HG03565 (cell line): ENCODE data around the gene MYL6B.
A peak's percentile ranks its signal among the peaks of the same experiment; 100 is the strongest.
"Not testable (repeated sequence)": the region's sequence is repeated elsewhere in the genome, so short reads cannot be mapped to it uniquely, and the experiment has no call there.

Experiments
- ATAC-seq: cut with Tn5 transposase; IDR thresholded peaks from one replicate; pipeline ENCODE4 v1.9.1; 2021; ENCODE audit warnings: mild to moderate bottlenecking, moderate library complexity; ENCODE audit not compliant: unreplicated experiment

Gene MYL6B

GRCh38 chr12:56152132-56152755 lies at the start of gene MYL6B:
MYL6B (plus strand) TSS chr12:56152587; CDS start chr12:56153919, 1,332 bp downstream.
- ATAC-seq, result peak; percentile 90

DNA sequence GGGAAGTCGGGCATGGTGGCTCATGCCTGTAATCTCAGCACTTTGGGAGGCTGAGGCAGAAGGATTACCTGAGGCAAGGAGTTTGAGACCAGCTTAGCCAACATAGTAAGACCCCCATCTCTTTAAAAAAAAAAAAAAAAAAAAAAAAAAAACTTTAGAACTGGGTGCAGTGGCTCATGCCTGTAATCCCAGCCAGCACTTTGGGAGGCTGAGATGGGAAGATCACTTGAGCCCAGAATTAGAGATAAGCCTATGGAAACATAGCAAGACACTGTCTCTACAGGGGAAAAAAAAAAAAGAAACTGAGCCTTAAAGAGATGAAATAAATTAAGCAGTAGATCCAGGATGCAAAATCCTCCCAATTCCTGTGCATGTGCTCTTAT lies 49.7 kb upstream of the MYL6B start:
- no peak for ATAC-seq

GRCh38 chr12:56103066-56103711 lies 49.2 kb upstream of the MYL6B start:
- no peak for ATAC-seq

GRCh38 chr12:56103823-56104108 lies 48.6 kb upstream of the MYL6B start:
- ATAC-seq, result peak; percentile 6

GRCh38 chr12:56104109-56104814 lies 48.1 kb upstream of the MYL6B start, which contains the start of gene PA2G4:
PA2G4 (plus strand) TSS chr12:56104559; CDS start chr12:56104738, 179 bp downstream.
- peak; percentile 92 for ATAC-seq

DNA sequence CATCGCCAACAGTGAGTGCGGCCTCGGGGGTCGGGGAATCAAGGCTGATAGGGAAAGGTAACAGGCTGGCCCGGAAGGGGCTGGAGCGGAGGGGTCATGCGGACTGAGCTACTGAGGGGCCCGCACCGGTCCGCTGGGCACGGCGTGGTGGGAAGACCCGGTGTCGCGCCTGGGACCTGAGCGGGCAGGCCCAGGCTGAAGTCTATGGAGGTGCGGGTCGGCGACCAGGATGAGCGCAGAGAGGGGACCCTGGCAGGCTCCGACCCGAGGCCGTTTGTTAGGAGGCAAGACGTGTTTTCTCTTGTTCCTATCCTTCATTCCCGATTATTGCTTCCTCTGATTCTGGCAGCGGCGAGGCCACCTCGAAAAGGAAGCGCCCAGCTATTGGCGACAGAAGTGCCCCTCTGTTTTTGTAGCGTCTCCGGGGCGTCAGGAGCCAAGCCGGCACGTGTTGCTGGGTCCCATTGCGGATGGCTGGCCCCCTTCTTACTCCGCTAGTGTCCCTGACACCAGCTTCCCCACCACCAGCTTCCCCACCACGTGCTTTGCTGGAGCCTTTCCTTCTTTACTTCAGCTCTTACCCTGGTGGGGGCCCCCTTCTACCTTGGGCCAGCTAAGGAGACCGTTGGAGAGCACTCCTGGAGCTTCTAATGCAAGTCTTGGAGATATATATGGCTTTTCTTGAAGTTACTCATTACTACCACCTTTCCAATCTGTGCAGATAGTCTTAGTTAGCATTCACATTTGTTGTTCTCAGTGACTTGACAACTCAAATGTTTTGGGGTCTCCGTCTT lies 47.4 kb upstream of the MYL6B start:
- ATAC-seq, result no peak

DNA sequence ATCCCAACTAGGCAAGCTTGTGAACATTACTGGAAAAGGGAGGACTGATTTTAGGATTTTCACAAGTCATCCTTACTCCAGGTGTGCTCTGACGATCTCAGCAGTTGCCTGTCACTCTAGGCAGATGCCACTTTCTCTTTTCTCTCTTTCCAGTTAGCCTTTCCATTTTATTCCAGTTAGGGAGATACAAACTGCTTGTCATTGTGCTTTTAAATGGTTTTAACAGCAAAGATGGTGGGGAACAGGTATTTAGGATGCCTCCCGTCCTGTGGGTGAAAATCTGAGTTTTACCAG lies 46.8 kb upstream of the MYL6B start:
- ATAC-seq, result no peak

DNA sequence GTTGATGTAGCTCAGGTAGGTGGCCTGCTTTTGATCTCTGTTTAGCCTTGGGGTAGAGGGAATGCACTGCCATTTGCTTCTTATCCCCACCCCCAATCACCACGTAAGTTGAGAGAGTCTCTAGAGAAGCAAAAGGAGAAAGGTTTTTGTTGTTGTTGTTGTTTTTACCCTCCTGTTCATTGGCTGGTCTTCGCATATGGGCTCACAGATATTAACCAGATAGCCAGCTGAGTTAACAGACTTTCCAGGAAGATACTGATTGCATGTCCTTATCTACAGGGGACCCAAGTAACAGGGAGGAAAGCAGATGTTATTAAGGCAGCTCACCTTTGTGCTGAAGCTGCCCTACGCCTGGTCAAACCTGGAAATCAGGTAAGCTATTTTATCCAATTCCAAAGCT lies 45.1 kb upstream of the MYL6B start:
- ATAC-seq, result no peak

- no peak for ATAC-seq
Observed at GRCh38 chr12:56110571-56110970, 41.8 kb upstream of the MYL6B start.

- ATAC-seq, result no peak
Observed at GRCh38 chr12:56114084-56114483, 38.3 kb upstream of the MYL6B start.

DNA sequence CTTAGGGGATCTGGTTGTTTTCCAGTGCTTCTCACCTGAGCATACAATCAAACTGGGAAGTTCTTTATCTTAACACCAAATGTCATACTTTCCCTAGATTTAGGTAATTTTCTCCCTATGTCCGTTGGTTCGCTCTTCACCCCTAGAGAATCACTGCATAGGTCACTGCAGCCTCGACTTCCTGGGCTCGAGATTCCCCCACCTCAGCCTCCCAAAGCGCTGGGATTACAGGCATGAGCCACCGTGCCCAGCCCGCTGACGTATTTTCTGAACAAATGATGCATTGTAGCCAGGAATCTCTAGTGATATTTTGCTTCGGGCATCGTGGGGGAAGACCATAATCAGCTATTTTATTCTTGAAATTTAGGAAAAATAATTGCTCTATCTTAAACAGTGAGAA lies 37.1 kb upstream of the MYL6B start:
- no peak for ATAC-seq

- peak; percentile 37 for ATAC-seq
Observed at GRCh38 chr12:56116267-56117081, 35.9 kb upstream of the MYL6B start, which contains the start of gene RPL41. RPL41 (plus strand) TSS chr12:56116633.

DNA sequence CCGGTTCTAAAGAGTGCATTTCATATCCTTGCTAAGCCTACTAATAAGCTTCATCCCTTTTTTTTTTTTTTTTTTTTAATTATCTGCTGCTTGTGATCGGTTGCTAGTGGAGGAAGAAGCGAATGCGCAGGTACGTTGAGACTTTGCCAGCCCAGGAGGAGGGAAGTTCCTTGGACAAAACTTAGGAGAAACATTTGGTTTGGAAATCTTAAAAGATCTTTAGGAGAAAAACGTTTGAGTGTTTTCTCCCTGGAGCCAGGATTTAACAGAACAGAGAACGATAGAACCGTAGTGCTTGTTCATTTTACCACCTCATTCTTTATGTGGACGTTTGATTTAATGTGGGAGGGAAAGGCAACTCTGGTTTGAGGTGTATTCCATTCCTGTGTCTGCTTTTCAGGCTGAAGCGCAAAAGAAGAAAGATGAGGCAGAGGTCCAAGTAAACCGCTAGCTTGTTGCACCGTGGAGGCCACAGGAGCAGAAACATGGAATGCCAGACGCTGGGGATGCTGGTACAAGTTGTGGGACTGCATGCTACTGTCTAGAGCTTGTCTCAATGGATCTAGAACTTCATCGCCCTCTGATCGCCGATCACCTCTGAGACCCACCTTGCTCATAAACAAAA lies 35.2 kb upstream of the MYL6B start:
- not testable (repeated sequence) for ATAC-seq

DNA sequence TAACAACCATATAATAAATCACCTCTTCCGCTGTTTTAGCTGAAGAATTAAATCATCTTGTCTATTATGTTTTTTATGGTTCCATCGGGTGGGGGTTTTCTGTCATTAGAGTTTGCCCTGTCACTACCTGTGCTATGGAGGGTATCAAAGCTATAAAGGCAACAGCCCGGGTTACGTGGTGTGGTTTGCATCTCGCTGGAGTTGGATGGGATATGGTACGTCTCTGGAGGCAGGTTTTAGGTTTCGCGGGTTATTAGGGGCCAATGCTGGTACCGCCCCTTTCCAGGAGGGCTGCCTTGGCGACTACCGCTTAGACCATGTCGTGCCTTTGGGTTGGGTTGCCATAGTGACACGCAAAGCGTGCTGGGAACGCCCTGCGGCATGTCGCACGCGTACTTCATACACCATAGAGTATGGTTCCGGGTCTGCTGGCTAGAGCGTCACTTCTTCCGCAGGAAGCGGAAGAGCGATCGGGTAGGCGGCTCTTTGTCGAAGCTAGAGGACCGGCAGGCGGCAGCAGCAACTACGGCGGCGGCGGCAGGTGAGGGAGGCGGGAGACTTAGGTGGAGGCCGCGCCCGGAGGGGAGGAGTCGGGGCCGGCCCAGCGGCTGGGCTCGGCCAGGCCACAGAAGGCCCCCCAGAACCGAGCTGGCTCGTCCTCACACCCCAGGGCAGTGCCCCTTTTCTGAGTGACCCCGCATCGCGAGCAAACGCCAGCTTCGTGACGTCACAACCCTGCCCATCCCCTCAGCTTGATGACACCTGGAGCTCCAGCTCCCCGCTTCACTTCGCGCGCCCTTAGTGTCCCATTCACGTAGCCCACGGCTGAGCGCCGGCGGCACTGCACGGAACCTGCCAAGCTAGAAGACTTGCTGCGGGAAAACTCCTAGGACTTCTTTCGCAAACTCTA lies 34.4 kb upstream of the MYL6B start, which contains the start of gene ZC3H10:
TSS of gene ZC3H10 (plus strand) at position 489 of the 910 bp plus-strand sequence. CDS start 2,297 bp downstream, outside the sequence.
- peak; percentile 78 for ATAC-seq

DNA sequence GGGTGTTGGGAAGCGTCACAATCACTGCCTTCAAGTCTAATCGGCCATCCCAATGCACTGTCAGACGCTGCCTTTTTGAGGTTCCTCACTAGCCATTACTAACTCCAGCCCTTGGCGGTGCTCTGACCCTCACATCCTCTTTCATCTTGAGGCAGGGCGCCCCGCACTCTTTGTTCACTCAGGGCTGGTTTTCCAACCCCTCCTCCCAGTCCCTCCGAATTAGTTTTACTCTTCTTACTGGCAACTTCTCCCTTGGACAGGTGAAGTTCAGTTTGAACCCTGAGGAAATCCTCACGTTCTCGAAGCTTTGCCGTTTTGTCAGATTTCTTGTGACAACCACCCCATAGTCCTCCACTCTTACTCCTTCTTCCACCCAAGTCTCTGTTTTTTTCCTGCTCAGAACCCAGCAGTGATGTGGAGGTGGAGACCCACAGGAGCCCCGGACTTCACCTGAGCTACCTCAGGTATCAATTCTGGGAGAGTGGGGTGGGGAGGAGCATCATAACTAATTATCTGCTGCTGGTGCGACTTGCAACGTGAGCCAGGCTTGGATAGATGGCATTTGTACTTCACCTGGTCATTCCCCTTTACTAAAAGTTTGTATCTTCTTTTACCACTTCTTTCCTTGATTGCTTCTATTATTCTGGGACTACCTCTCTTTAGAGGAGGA lies 33.6 kb upstream of the MYL6B start:
- no peak for ATAC-seq

DNA sequence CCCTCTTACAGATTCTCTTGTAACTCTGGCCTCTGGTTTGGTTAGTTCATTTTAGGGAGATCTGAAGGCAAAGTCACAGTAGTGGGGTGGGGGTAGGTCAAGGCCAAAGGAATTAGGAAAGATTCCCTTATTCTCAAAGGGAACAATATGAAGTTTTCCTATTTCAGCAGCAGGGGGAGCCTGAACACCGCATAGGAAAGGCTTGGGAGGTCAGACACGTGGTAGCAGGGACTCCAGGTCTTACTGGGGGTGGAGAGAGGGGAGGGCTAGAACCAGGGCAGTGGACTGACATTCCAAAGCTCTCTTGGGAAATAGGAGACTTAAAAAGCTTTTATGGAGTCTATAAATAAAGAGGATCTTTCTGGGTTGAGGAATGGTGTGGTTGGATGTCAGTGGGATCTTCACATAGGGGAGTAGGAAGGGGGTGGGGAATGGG lies 33.0 kb upstream of the MYL6B start:
- no peak for ATAC-seq

DNA sequence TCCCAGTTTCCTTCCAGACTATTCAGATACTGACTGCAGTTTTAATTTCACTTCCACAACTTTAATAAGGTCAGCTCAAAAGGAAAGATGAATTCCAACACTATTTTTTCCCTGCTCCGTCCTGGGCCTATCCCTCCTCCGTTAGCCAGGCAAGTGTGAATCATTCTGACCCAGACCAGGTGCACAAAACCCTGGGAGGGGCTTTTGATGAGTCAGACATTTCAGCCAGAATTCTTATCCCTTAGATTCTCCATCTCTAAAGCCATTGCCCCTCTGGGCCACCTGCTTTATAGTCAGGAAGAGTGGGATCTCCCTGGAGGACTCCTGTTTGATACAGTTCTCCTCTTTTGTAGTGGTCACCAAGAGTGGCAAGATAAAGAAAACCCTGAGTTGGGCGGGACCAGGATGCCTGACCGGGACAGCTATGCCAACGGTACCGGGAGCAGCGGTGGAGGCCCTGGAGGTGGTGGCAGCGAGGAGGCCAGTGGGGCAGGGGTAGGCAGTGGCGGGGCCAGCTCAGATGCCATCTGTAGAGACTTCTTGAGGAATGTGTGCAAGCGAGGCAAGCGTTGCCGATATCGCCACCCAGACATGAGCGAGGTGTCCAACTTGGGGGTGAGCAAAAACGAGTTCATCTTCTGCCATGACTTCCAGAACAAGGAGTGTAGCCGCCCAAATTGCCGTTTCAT lies 32.1 kb upstream of the MYL6B start:
- no peak for ATAC-seq
